Upper lobe of left lung (tissue), 6 donors: ENCODE data around the gene ZC3H12C. TPM values are rescaled to one million over a fixed set of nuclear protein-coding genes. Genes with fewer than 3 reads are reported as not detected.

Source experiments
- ATAC-seq, 2 donors: fragments of 200-7000 bp; cut with Tn5 transposase; one replicate each; pipeline ENCODE4 v1.9.1; 2022; ENCODE audit warnings: mild to moderate bottlenecking in 2 of 2, moderate library complexity in 2 of 2; ENCODE audit not compliant: low FRiP score in 2 of 2
- DNase-seq, 2 donors: peaks; one replicate each; pipeline ENCODE4 v3.0.0-alpha.2; 2019 to 2020
- H3K27ac ChIP-seq, 4 donors: fragments of 200-600 bp; sonication (generic); one replicate each; pipeline ENCODE4 v1.5.1; 2016 to 2019
- H3K27me3 ChIP-seq, 4 donors: fragments of 200-600 bp; sonication (generic); one replicate each; pipeline ENCODE4 v1.5.1; 2017 to 2019
- H3K36me3 ChIP-seq, 4 donors: fragments of 200-600 bp; sonication (generic); one replicate each; pipeline ENCODE4 v1.5.1; 2016 to 2019
- H3K4me1 ChIP-seq, 4 donors: fragments of 200-600 bp; sonication (generic); one replicate each; pipeline ENCODE4 v1.5.1; 2018 to 2019
- H3K4me3 ChIP-seq, 4 donors: fragments of 200-600 bp; sonication (generic); one replicate each; pipeline ENCODE4 v1.5.1; 2017 to 2019; ENCODE audit warnings: mild to moderate bottlenecking in 2 of 4, moderate library complexity in 1 of 4
- H3K9me3 ChIP-seq, 4 donors: fragments of 200-600 bp; sonication (generic); one replicate each; pipeline ENCODE4 v1.5.1; 2018 to 2019
- CTCF ChIP-seq, 6 experiments: fragments of 450-650 bp in 4 of 6; fragments of 200-600 bp in 2 of 6; sonication (generic) in 2 of 6; IDR thresholded peaks; one replicate each; pipeline ENCODE4 v1.5.1; 2016 to 2019; ENCODE audit warnings: antibody characterized with exemption in 6 of 6
- EP300 ChIP-seq, 4 donors: sonication (generic); formaldehyde crosslinking; IDR thresholded peaks; one replicate each; pipeline ENCODE4 v1.5.1; 2017; ENCODE audit warnings: antibody characterized with exemption in 4 of 4, control low read depth in 2 of 4
- POLR2A ChIP-seq, 4 donors: fragments of 450-650 bp; IDR thresholded peaks; one replicate each; pipeline ENCODE4 v1.5.1; 2016 to 2017; ENCODE audit warnings: antibody characterized with exemption in 4 of 4, mild to moderate bottlenecking in 2 of 4
- POLR2AphosphoS5 ChIP-seq, 2 donors: sonication (generic); formaldehyde crosslinking; IDR thresholded peaks; one replicate each; pipeline ENCODE4 v1.5.1; 2017; ENCODE audit warnings: antibody characterized with exemption in 2 of 2
- WGBS, 2 donors: methylation state at CpG; one replicate each; pipeline ENCODE4 v1.1.5; 2017 to 2018; 5-methylcytosine and 5-hydroxymethylcytosine counted together
- total RNA-seq, 6 donors: library from RNA; depleted of rRNA in 4 of 6; stranded (reverse); fragments of >200 nt in 4 of 6; gene quantifications; one replicate each; pipeline versions ENCODE4 v1.1.0 to v1.2.1, GENCODE V29; 2016 to 2021
- donor health status: DM: no; HTN: no; CAD: no; lungs with moderate emphysema.
- donor health status: DM: no; HTN: yes; CAD: no; lungs with severe emphysema.

ZC3H12C gene
- total RNA-seq, 6 donors from 2014 or later = 5.5 to 24.5 (median 14.6) TPM

GRCh38 chr11:110198031-110198729 is 105.0 kb downstream of the ZC3H12C start:
- TF ChIP-seq POLR2A (IDR thresholded peaks at IDR 0.05) = no peak
- no peak for TF ChIP-seq CTCF (IDR thresholded peaks at IDR 0.05)
- TF ChIP-seq POLR2AphosphoS5 (IDR thresholded peaks at IDR 0.05) = no peak
- no peak for TF ChIP-seq EP300 (IDR thresholded peaks at IDR 0.05)
- Histone ChIP-seq H3K27me3 (no peaks in the 10 kb centered on the region), H3K27ac (no peak overlapping the region), H3K9me3 (no peaks in the 10 kb centered on the region), H3K4me1 (no peaks in the 10 kb centered on the region), H3K36me3 (no peaks in the 10 kb centered on the region), H3K4me3 (no peak overlapping the region)
- DNase-seq = no peak
- ATAC-seq = no peak
- WGBS, 2 donors = 93 to 95% methylated on average over 5 to 9 of the region's 9 CpGs

GRCh38 chr11:110199184-110199981 is 106.2 kb downstream of the ZC3H12C start:
- H3K27ac ChIP-seq = no peak overlapping the region
- H3K4me1 ChIP-seq = no peaks in the 10 kb centered on the region
- no peak for ATAC-seq
- TF ChIP-seq CTCF (IDR thresholded peaks at IDR 0.05) (no peak), POLR2A (IDR thresholded peaks at IDR 0.05) (no peak), EP300 (IDR thresholded peaks at IDR 0.05) (no peak), POLR2AphosphoS5 (IDR thresholded peaks at IDR 0.05) (no peak)
- no peaks in the 10 kb centered on the region for H3K27me3 ChIP-seq
- DNase-seq = peak in 1 of 2 donors; percentile 60
- no peaks in the 10 kb centered on the region for H3K36me3 ChIP-seq
- 56 to 59% methylated on average over 3 to 4 of the region's 4 CpGs for WGBS, 2 donors
- H3K4me3 ChIP-seq = no peak overlapping the region
- H3K9me3 ChIP-seq = no peaks in the 10 kb centered on the region

GRCh38 chr11:110200241-110200640 is 107.0 kb downstream of the ZC3H12C start:
- no peak overlapping the region for H3K27ac ChIP-seq
- ATAC-seq = no peak
- H3K4me1 ChIP-seq = no peaks in the 10 kb centered on the region
- WGBS, 2 donors = 84 to 88% methylated on average over 6 of the region's 6 CpGs
- DNase-seq = no peak
- H3K36me3 ChIP-seq = no peaks in the 10 kb centered on the region
- no peaks in the 10 kb centered on the region for H3K27me3 ChIP-seq
- TF ChIP-seq CTCF (IDR thresholded peaks at IDR 0.05) (no peak), POLR2A (IDR thresholded peaks at IDR 0.05) (no peak), POLR2AphosphoS5 (IDR thresholded peaks at IDR 0.05) (no peak), EP300 (IDR thresholded peaks at IDR 0.05) (no peak)
- H3K9me3 ChIP-seq = no peaks in the 10 kb centered on the region
- no peak overlapping the region for H3K4me3 ChIP-seq

- no peaks in the 10 kb centered on the region for H3K36me3 ChIP-seq
- H3K27ac ChIP-seq = no peak overlapping the region
- DNase-seq (no peak), ATAC-seq (no peak)
- WGBS, 2 donors = 87 to 90% methylated on average over 10 of the region's 10 CpGs
- TF ChIP-seq CTCF (IDR thresholded peaks at IDR 0.05) (no peak), POLR2A (IDR thresholded peaks at IDR 0.05) (no peak), EP300 (IDR thresholded peaks at IDR 0.05) (no peak), POLR2AphosphoS5 (IDR thresholded peaks at IDR 0.05) (no peak)
- H3K4me1 ChIP-seq = no peaks in the 10 kb centered on the region
- no peaks in the 10 kb centered on the region for H3K9me3 ChIP-seq
- H3K27me3 ChIP-seq = no peaks in the 10 kb centered on the region
- no peak overlapping the region for H3K4me3 ChIP-seq
Measured at GRCh38 chr11:110200836-110201235, 107.6 kb downstream of the ZC3H12C start.
